HG03066 (cell line): ENCODE measurements around the gene MRPL20.
"Not testable (repeated sequence)": the region's sequence is repeated elsewhere in the genome, so short reads cannot be mapped to it uniquely, and the experiment has no call there.

Source experiments
- ATAC-seq: cut with Tn5 transposase; IDR thresholded peaks from one replicate; pipeline ENCODE4 v1.9.1; 2021; ENCODE audit warnings: low read depth; ENCODE audit not compliant: unreplicated experiment

The MRPL20 gene

DNA sequence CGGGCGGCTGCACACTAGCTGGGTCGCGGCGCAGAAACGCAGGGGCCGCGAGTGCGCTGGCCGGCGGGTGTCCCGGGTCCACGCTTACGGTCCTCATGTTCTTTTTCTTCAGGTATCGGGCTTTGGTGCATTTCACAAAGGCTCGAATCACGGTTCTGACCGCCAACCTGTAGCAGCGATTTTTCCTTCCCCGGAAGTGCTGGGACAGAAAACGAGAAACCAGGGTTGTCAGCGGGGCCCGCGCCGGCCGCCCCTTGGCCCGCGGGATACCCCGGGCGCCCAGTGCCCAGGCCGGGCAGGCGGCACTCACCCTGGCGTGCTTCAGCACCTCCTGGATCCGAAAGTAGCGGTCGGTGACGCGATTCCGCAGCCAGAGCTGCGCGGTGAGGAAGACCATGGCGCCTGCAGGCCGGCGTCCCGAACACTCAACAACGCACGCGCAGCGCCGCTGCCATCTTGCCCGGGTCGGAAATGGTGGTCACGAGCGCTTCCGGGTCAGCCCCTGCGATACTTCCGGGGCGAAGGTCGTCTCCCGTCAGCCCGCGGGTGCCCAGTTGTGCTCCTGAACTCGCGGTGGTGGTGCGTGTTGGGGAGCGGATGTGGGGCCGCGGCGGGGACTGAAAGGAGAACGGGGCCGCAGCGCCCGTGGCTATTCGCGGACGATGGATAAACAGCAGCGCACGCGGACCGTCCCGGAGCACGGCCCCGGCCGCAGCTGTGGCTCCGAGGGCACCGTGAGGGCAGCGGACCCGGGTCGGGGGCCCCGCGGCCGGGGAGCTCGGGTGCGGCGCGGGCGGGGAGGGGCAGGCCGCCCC is at the start of gene MRPL20:
TSS of gene MRPL20 (minus strand) at position 473 of the 815 bp plus-strand sequence. CDS start at position 397, 76 bp downstream.
- peak; percentile 91 for ATAC-seq

DNA sequence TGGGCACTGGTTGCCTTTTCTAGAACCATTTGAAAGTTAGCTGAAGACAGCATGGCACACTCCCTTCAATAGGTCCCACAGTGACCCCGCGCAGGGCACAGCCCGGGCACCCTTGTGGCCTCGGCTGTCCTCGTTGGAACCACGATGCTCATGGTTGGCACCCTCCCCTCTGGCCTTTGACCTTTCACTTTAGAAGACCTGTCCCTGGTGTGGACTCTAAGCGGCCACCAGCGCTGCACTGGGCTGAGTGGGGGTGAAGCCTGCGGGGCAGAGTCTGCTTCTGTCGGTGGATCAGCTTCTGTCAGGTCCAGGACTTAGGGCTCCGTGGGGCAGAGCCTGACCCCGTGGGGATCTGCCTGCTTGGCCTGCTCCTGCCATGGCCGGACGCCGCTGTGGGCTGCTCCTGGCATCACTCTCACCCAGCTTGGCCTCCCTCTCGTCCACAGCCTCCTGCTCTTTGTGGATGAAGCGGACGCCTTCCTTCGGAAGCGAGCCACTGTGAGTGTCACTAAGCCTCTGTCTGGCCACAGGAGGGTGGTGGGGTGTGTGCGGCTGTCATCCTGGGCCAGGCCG is 49.7 kb upstream of the MRPL20 start:
- not testable (repeated sequence) for ATAC-seq

DNA sequence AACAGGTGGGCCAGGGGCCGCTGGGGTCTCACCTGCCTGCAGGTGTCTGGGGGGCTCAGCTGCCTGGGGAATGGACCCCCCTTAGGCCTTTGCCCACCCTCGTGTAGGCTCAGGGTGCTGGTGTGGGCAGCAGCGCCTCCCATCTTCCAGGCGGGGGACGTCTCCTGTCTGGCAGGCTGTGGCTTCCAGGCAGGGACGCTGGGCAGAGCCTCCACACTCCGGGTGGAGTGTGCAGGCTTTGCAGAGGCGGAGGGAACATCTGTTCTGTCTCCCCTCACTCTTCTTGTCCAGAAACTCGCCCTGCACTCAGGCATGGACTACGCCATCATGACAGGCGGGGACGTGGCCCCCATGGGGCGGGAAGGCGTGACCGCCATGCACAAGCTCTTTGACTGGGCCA is 48.8 kb upstream of the MRPL20 start:
- not testable (repeated sequence) for ATAC-seq

DNA sequence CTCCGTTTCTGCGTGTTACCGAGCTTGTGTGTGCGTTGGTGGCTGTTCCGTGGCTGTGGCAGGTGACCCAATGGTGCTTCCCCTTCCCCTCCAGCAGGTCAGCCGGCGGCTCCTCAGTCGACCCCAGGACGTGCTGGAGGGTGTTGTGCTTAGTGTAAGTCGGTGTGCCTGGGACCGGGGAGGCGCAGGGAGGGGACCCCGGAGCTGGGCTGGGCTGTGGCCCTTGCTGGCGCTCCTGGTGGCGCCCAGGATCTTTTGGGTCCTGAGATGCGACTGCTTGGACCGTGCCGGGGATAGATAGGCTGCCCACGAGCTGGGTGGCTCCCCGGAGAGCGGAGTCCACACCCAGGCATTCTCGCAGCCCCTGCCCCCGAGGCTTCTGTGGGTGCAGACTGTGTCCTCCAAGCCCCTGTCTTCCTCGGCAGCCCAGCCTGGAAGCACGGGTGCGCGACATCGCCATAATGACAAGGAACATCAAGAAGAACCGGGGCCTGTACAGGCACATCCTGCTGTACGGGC is 48.3 kb upstream of the MRPL20 start:
- no peak for ATAC-seq

DNA sequence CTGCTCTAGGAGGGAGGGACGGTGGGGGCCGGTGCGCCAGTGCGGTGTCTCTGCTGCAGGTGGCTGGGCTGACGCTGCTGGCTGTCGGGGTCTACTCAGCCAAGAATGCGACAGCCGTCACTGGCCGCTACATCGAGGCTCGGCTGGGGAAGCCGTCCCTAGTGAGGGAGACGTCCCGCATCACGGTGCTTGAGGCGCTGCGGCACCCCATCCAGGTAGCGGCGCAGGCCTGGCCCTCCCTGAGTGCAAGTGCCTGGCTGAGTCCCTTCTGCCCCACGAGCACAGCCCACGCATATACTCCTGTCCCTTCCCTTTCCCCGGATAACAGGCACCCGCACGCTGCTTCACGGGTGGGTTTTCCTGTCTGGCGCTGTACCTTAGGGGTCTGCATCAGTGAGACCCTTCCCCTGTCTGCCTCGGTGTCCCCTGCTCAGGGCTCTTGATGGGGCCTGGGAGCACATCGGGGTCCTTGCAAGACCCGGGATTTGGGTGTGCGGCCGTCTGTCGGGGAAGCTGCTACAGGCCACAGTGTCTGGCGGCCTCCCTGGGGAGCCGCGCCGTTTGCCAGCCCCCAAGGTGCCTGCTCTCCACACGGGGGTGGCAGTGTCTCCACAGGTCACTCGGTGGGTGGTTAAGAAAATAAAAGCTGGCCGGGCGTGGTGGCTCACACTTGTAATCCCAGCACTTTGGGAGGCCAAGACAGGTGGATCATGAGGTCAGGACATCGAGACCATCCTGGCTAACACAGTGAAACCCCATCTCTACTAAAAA is 47.4 kb upstream of the MRPL20 start:
- not testable (repeated sequence) for ATAC-seq

DNA sequence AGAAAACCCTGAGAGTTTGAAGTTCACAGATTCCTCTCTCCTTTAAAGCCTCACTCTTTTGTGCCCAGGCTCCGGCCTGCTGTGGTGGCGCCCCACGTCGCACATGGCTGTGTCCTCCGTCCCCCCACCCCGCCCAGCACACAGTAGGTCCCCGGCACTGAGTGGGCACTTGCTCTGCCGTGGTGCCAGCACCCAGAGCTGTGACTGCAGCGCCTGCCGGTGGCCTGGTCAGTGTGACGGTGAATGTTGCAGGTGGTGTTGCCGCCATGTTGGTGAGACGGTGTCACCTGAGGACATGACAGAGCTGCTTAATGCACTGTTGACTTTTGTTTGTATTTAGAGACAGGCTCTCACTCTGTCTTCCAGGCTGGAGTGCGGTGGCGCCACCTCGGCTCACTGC is 45.8 kb upstream of the MRPL20 start:
- ATAC-seq = no peak

DNA sequence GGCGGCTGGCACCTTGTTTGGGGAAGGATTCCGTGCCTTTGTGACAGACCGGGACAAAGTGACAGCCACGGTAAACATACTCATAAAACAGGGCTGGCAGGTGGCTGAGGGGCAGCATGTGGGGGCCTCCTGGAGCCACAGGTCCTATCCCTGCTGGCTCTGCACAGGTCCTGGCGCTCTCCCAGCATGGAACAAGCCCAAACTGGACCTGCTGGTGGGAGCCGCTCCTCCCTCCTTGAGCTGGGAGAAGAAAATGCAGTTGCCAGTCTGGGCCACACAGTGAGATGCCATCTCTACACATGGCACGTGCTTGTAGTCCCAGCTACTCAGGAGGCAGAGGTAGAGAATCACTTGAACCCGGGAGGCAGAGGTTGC is 45.3 kb upstream of the MRPL20 start:
- not testable (repeated sequence) for ATAC-seq

DNA sequence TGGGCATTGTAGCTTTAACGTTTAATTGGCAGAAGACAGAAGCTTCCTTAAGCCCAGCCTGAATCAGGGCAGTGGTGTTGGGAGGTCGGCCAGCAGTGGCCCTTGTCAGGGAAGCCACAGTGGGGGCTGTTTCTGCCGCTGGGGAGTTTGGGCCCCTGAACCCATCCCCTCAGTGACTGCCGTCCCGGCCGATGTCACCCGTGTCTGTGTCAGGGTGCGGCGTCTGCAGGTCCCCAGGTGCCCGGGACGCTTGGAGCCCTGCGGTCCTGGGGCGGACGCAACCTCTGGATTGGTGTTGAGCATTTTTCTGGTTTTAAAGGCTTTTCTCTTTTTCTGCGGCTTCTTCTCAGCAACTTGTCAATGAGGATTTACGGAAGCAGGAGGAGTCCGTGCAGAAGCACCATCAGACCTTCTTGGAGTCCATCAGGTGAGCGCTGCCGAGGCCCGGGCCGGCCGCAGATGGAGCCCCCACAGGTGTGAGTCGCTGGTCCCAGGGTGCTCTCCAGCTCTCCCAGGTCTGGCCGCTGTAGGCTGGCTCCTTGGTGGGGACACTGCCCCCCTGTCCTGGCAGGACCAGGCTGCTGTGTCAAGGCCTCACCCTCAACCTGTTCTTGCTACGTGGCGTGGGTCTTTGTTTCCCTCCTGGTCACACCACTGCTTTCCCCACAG is 44.7 kb upstream of the MRPL20 start:
- ATAC-seq = no peak

DNA sequence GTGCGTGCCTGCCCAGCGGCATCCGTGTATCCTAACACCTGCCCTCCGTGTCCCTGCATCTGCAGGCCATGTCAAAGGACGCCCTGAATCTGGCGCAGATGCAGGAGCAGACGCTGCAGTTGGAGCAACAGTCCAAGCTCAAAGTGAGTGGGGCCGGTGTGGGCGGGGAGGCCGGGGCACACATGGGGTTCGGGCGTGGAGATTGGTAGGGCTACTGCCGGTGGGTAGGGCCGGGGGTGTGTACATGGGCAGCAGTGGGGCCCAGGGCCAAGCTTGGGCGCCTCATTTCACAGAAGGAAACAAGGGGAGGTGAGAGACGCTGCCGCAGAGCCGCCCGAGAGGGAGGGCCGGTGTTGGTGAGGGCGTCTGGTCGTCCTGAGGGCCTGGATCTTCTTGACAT is 43.5 kb upstream of the MRPL20 start:
- not testable (repeated sequence) for ATAC-seq

DNA sequence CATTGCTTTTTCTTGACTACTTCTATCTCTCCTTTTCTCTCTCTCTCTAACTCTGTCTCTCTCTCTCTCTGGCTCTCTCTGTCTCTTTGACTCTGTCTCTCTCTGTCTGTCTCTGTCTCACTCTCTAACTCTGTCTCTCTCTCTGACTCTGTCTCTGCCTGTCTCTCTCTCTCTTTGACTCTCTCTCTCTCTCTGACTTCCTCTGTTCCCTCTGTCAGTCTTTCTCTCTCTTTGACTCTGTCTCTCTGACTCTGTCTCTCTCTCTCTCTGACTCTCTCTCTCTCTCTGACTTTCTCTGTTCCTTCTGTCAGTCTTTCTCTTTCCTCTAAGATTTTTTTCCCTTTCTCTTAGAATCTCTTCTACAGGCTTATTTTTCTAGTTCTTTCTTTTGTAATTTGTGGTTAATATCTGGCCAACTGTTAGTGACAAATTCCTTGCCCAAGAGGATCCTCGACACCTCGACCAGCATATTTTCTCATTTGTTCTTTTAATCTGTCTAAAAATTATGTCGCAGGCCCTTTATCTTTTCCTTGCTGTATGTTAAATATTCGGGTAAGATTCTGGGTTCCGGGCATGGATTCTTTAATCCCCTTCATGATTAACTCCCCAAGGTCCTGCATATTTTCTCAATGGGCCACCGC is 42.1 kb upstream of the MRPL20 start, which contains the start of gene ATAD3C:
TSS of gene ATAD3C (plus strand) at position 591 of the 641 bp plus-strand sequence. CDS start 995 bp downstream, outside the sequence.
- no peak for ATAC-seq

DNA sequence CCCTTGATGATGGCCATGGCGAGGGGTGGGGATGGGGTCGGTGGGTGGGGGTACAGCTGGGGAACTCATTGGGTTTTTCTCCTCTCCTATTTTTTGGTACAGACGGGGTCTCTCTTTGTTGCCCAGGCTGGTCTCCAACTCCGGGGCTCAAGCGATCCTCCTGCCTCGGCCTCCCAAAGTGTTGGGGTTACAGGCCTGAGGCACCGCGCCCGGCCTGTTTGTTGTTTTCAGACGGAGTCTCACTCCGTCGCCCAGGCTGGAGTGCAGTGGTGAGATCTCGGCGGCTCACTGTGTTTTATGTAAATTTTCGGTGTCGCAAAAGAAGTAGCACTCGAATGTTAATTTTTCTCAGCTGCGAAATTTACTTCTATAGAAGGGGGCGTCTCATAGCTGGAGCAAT is 39.5 kb upstream of the MRPL20 start:
- not testable (repeated sequence) for ATAC-seq

DNA sequence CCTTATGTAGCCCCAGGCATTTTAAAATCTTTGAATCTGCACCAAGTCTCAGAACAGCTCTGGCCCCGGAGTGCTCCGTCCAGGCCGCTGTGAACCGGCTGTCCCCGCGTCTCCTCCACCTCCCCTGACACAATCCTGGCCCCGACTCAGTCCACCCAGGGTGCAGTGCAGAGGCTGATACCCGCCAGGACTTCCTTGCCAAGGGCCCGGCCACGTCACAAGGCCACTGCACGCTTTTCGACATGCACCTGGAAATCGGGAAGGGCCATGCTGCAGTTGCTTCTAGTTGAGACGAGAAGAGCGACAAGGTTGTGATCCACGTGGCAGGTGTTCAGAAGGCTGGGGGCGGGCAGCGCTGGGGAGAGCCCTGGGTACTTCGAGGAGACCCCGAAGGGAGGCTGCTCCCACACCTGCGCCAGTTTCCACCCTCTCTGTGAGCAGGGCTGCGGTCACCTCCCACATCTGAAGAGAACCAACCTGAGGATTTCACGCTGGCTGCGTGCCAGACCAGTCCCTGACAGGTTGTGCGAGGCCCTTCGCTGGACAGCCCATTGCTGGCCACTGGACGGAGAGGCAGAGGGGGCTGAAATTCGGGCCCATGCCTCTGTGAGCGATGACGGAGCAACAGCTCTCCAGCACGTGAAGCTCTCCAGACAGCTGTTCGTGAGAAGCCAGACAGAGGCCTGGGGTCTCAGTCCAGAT is 35.1 kb upstream of the MRPL20 start:
- ATAC-seq = no peak

DNA sequence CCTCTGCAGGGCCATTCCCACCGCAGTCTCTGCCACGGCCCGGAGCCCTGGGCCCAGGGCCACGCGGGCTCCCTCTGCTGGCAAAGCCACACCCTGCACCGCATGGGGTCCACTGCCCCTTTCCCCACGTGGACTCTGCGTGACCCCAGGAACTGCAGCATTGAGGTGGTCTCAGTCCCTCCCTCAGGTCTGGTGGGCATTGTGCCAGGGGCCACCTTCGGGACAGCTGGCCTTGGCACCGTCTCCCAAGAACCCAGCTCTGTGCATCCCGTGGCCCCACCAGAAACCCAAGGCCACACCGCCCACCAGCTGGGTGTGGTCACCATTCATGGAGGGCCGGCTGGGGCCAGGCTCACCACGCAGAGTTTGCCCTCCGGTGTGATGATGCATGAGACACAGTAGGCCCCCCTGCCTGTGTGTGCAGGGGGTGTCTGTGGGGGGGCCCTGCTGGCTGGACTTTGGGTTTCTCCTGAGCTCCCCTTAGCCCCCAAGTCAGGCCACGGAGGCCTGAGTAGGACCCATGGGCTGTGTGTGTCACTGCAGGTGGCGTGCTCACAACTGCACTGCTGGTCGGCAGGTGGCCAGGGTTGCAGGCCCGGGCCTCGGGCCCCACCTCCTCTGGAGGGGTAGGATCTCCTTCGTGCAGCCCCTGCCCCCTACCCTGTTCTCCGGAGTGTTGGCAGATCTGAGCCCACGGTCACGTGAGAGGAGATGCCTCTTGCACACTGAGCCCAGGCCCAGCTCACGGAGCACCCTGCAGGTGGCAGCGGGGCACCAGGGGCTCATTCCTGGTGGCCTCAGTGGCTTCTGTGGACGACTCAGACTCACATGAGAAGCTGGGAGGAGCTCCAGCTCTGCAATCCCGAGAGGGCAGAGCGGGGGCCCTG is 34.2 kb upstream of the MRPL20 start:
- no peak for ATAC-seq

DNA sequence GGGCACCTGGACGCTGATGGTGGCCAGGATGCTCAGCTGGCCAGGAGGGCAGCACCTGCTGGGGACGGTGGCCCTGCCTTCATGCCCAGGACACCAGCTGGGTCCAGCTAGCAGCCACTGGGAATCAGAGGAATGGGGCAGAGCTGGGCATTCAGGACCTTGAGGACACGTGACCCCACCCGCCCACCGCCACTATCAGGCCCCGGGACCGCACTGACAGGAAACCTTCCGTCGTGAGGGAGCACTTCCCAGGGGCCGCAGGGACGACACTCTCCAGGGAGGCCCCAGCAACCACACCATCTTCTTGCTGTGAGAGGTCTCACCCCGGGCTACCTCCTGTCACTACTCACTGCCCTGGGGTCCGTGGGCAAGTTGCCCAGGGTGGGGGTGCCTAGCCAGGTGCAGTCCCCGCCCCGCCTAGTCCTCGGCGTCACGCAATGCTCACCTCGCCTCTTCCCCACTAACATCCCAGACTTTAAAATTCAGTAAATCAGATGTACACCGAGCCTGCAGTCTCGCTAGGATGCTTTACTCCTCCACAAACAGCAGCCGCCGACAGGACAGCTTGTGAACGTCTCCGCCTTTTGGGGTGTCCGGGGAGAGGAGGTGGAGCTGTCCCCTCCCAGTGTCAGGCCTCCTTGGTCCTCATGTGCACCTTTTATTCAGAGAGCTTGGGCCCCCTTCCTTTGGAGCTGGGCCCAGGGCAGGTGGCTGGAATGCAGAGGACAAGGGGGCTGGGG is 33.3 kb upstream of the MRPL20 start:
- no peak for ATAC-seq

DNA sequence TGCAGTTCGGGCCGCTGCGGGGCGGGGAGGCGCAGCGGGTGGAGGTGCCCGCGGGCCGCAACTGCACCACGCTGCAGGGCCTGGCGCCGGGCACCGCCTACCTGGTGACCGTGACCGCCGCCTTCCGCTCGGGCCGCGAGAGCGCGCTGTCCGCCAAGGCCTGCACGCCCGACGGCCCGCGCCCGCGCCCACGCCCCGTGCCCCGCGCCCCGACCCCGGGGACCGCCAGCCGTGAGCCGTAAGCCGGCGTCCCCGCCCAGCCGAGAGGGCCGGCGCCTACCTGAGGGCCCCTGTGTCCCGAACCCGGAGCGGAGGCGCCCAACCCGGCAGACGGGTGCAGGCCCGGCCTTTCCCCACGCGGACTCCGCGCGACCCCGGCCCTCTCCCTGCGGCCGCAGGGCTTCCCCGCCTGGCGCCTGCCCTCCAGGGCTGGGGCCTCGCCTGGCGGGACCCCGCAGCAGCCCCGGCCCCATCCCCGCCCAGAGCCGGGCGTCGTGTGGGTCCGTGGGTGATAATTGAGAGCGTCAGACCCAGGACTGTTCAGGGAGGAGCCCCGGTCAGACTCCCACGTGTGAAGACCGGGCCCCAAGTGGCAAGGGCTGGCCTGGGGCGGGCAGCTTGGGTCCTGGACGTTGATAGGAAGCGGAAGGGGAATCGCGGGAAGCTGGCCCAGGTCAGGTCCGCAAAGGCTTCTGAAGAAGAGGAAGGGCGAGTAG is 32.6 kb upstream of the MRPL20 start:
- no peak for ATAC-seq

DNA sequence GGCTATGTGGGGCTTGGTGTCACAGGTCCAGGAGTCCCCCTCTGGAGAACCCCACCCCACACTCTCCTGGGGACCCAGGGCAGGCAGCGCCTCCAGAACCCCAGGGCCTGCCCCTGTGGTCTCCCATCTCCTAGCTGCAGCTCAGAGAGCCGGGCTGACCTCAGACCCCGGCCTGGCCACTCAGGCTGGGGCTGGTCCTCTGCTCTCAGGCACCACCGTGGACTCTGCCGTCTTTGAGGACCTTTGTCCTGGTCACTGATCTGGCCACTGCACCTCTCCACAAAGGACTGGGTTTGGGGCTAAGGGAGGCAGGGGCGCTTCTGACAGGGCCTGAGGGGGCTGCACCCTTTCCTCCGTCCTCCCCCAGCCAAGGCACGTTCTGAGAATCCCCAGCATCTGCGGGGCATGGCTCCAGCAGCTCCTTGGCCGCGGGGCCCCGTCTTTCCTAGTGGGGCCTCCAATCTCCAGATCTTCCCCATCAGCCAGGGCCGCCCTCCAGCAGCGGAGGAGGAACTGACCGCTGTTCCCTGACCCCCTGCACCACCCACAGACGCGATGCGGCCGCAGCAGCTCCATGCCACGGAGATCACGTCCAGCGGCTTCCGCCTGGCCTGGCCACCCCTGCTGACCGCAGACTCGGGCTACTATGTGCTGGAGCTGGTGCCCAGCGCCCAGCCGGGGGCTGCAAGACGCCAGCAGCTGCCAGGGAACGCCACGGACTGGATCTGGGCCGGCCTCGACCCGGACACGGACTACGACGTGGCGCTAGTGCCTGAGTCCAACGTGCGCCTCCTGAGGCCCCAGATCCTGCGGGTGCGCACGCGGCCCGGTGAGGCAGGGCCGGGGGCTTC is 31.7 kb upstream of the MRPL20 start:
- ATAC-seq = no peak
